ENCODE results near the gene PCDH15. TPM values are rescaled to one million over a fixed set of nuclear protein-coding genes. Genes with fewer than 3 reads are reported as not detected.

PCDH15 gene
- total RNA-seq, 1 experiment from 2014 or later: 0.61 TPM

- H2BK5ac ChIP-seq (ENCODE audit: insufficient read length, low read length): no peak overlapping the region
- H3K27ac ChIP-seq (ENCODE audit: insufficient read length, low read depth, low read length): no peak overlapping the region
- H3K9me3 ChIP-seq (ENCODE audit: control insufficient read depth, low read depth, low read length): peaks cover 16% of the 10 kb centered on the region
- H3T11ph ChIP-seq (ENCODE audit: low read length): no peak overlapping the region
- H2AFZ ChIP-seq (ENCODE audit: low read length): no peak overlapping the region
- H3K23ac ChIP-seq (ENCODE audit: insufficient read length, low read depth, low read length): no peak overlapping the region
- Mint-ChIP-seq H3K27me3 (ENCODE audit: low read depth) (no peaks in the 10 kb centered on the region), H3K4me1 (no peaks in the 10 kb centered on the region), H3K9me3 (peaks cover 46 to 50% of the 10 kb centered on the region in 2 experiments), H3K36me3 (ENCODE audit: insufficient read depth in 1 of 3, low read depth in 3 of 3) (peaks cover 17 to 39% (median 38%) of the 10 kb centered on the region in 3 experiments), H3K27ac (no peak overlapping the region), H3K4me3 (no peak overlapping the region)
- no peak overlapping the region for H2BK12ac ChIP-seq (ENCODE audit: insufficient read length, low read depth, low read length)
- no CpG with 5 or more reads among the region's 2 CpGs for WGBS (ENCODE audit: extremely low coverage, insufficient read length, low lambda C conversion rate)
- no peak overlapping the region for H4K8ac ChIP-seq (replicated peaks; ENCODE audit: insufficient read length, low read depth, low read length)
- H3K14ac ChIP-seq (ENCODE audit: insufficient read depth, low read length): no peak overlapping the region
- H3K9ac ChIP-seq (ENCODE audit: extremely low read depth, insufficient read length, low read length): no peak overlapping the region
- no peak for TF ChIP-seq CTCF (conservative IDR thresholded peaks at IDR 0.05)
- H3K23me2 ChIP-seq (ENCODE audit: insufficient read length, low read depth, low read length, poor library complexity, severe bottlenecking): no peaks in the 10 kb centered on the region
- DNase-seq: no peak
- H3K56ac ChIP-seq (ENCODE audit: insufficient read length, low read depth, low read length): no peak overlapping the region
- no peak overlapping the region for H2BK20ac ChIP-seq (ENCODE audit: low read depth, low read length, poor library complexity, severe bottlenecking)
- H4K20me1 ChIP-seq (ENCODE audit: control insufficient read depth, insufficient read depth, insufficient read length): no peaks in the 10 kb centered on the region
- no peak overlapping the region for H3K18ac ChIP-seq (ENCODE audit: insufficient read length, low read depth, low read length)
- no peaks in the 10 kb centered on the region for H3K79me1 ChIP-seq (ENCODE audit: insufficient read depth, low read depth, low read length, poor library complexity, severe bottlenecking)
- no peaks in the 10 kb centered on the region for H3K4me1 ChIP-seq (ENCODE audit: insufficient read depth, low read length)
- no peak overlapping the region for H2BK120ac ChIP-seq (ENCODE audit: low read depth, low read length, poor library complexity, severe bottlenecking)
- H3K4me2 ChIP-seq (ENCODE audit: insufficient read depth, insufficient read length, low read length): no peak overlapping the region
- H3K4ac ChIP-seq (ENCODE audit: low read depth, low read length): no peak overlapping the region
- no peaks in the 10 kb centered on the region for H3K27me3 ChIP-seq (ENCODE audit: insufficient read depth, low read length)
- no peaks in the 10 kb centered on the region for H3K79me2 ChIP-seq (ENCODE audit: insufficient read depth, low read length)
- H2AK5ac ChIP-seq (ENCODE audit: insufficient read length, low read length): no peak overlapping the region
- no peak overlapping the region for H4K91ac ChIP-seq (ENCODE audit: insufficient read length, low read depth, low read length)
- H4K5ac ChIP-seq (ENCODE audit: insufficient read length, low read depth, low read length): no peak overlapping the region
- H2BK15ac ChIP-seq (ENCODE audit: low read depth, low read length): no peak overlapping the region
These were observed 663.6 kb downstream of the PCDH15 start for GRCh38 chr10:54137396-54137795.

Data from H9 (cell line).